MCF 10A (cell line): Measurements from ENCODE around the gene PIBF1. TPM values are rescaled to one million over a fixed set of nuclear protein-coding genes. Genes with fewer than 3 reads are reported as not detected.

ENCODE experiments used
- BruUV-seq: library from RNA; stranded (reverse); fragments of 400-500 nt; replicated peaks from 2 replicates; lab custom pipeline; 2021; lab: Mats Ljungman, UMichigan
- CTCF ChIA-PET: fragments of 300-600 bp; sonication (Branson Sonifier 250); formaldehyde crosslinking; extraction: SDS; loops from one replicate; lab custom pipeline; 2021; ENCODE audit warnings: antibody characterized with exemption, inconsistent platforms; lab: Yijun Ruan, JAX
- POLR2A ChIA-PET: fragments of 300-600, 350-650 bp; sonication (Branson Sonifier 250); formaldehyde crosslinking; extraction: SDS; loops from one replicate; lab custom pipeline; 2020; ENCODE audit warnings: antibody characterized with exemption, inconsistent platforms; lab: Yijun Ruan, JAX
- DNase-seq: peaks from one replicate; pipeline ENCODE4 v3.0.0-alpha.2; 2018; ENCODE audit not compliant: unreplicated experiment
- H3K27ac Mint-ChIP-seq: one replicate; pipeline ENCODE4 v1.8.0; 2022; ENCODE audit warnings: mild to moderate bottlenecking, low read depth, mixed read lengths; ENCODE audit not compliant: unreplicated experiment
- H3K27me3 Mint-ChIP-seq: one replicate; pipeline ENCODE4 v1.8.0; 2022; ENCODE audit warnings: mixed read lengths; ENCODE audit not compliant: insufficient read depth, unreplicated experiment
- H3K36me3 Mint-ChIP-seq: one replicate; pipeline ENCODE4 v1.8.0; 2022; ENCODE audit warnings: mild to moderate bottlenecking, moderate library complexity, mixed read lengths; ENCODE audit not compliant: insufficient read depth, unreplicated experiment
- H3K4me1 Mint-ChIP-seq: one replicate; pipeline ENCODE4 v1.8.0; 2022; ENCODE audit warnings: mixed read lengths; ENCODE audit not compliant: insufficient read depth, unreplicated experiment
- H3K4me3 Mint-ChIP-seq: one replicate; pipeline ENCODE4 v1.8.0; 2022; ENCODE audit warnings: mild to moderate bottlenecking, moderate library complexity, mixed read lengths; ENCODE audit not compliant: unreplicated experiment
- H3K9me3 Mint-ChIP-seq: one replicate; pipeline ENCODE4 v1.8.0; 2022; ENCODE audit warnings: mixed read lengths; ENCODE audit not compliant: unreplicated experiment
- CTCF ChIP-seq: fragments of 200-600 bp; IDR thresholded peaks from one replicate; pipeline ENCODE4 v1.8.0; 2022; ENCODE audit warnings: antibody characterized with exemption, mild to moderate bottlenecking; ENCODE audit not compliant: unreplicated experiment
- intact Hi-C: fragments of 100-400 bp; cut with micrococcal nuclease; formaldehyde crosslinking; loops from 2 replicates; pipeline ENCODE4 v1.14.1; 2022
- total RNA-seq: library from RNA; stranded (reverse); gene quantifications from 2 replicates; pipeline ENCODE4 v1.2.3, GENCODE V29; 2022

PIBF1 gene
- total RNA-seq, 1 experiment from 2014 or later = 30.4 TPM

GRCh38 chr13:72886272-72887067, 104.5 kb downstream of the PIBF1 start:
- H3K9me3 Mint-ChIP-seq = no peaks in the 10 kb centered on the region
- peak; percentile 53 for DNase-seq

GRCh38 chr13:72889495-72889894, 107.6 kb downstream of the PIBF1 start:
- CTCF ChIA-PET = interaction anchor here (0.6 kb wide), 1 partner anchor 18 kb away, joined by 5 read pairs; no protein-coding TSS in a partner anchor
- intact Hi-C loops = no loop called here
- Mint-ChIP-seq H3K9me3 (no peaks in the 10 kb centered on the region), H3K27ac (no peak overlapping the region), H3K4me3 (no peak overlapping the region), H3K27me3 (no peaks in the 10 kb centered on the region), H3K4me1 (peaks cover 17% of the 10 kb centered on the region), H3K36me3 (peaks cover 9% of the 10 kb centered on the region)
- no peak for DNase-seq
- TF ChIP-seq CTCF = no peak
- POLR2A ChIA-PET = no interaction called here
- BruUV-seq = no TSS peak

More at GRCh38 chr13:72886272-72887067, 104.5 kb downstream of the PIBF1 start:
- peaks cover 17% of the 10 kb centered on the region for H3K4me1 Mint-ChIP-seq
- H3K4me3 Mint-ChIP-seq = no peak overlapping the region
- peaks cover 8% of the 10 kb centered on the region for H3K36me3 Mint-ChIP-seq
- intact Hi-C loops = no loop called here
- no peak overlapping the region for H3K27ac Mint-ChIP-seq
- no peaks in the 10 kb centered on the region for H3K27me3 Mint-ChIP-seq
- TF ChIP-seq CTCF = no peak
- CTCF ChIA-PET = no interaction called here
- no TSS peak for BruUV-seq
- POLR2A ChIA-PET = interaction anchor here (0.8 to 0.9 kb wide), 3 partner anchors 169 to 174 kb away, joined by 3 to 4 read pairs (median 4); no protein-coding TSS in a partner anchor

- Mint-ChIP-seq H3K27ac (no peak overlapping the region), H3K27me3 (no peaks in the 10 kb centered on the region), H3K4me3 (no peak overlapping the region), H3K9me3 (no peaks in the 10 kb centered on the region), H3K36me3 (peaks cover 15% of the 10 kb centered on the region), H3K4me1 (peaks cover 17% of the 10 kb centered on the region)
- no peak for DNase-seq
- TF ChIP-seq CTCF = no peak
- intact Hi-C loops = loop anchor here (5.0 kb wide), 1 partner anchor 167 kb away; the partner anchor contains the start of gene KLF5
- BruUV-seq = no TSS peak
- POLR2A ChIA-PET = interaction anchor here (0.6 to 1.2 kb wide), 3 partner anchors 10 to 116 kb away, joined by 3 to 8 read pairs (median 3); no protein-coding TSS in a partner anchor
- CTCF ChIA-PET = interaction anchor here (0.5 kb wide), 1 partner anchor 12 kb away, joined by 3 read pairs; no protein-coding TSS in a partner anchor
Measured at GRCh38 chr13:72890546-72890945, 108.6 kb downstream of the PIBF1 start.

GRCh38 chr13:72891423-72891822, 109.5 kb downstream of the PIBF1 start:
- no peak overlapping the region for H3K27ac Mint-ChIP-seq

More at GRCh38 chr13:72891423-72891822, 109.5 kb downstream of the PIBF1 start:
- Mint-ChIP-seq H3K36me3 (peaks cover 22% of the 10 kb centered on the region), H3K4me1 (peaks cover 13% of the 10 kb centered on the region), H3K9me3 (no peaks in the 10 kb centered on the region), H3K4me3 (no peak overlapping the region), H3K27me3 (no peaks in the 10 kb centered on the region)
- intact Hi-C loops = loop anchor here (5.0 kb wide), 1 partner anchor 166 kb away; the partner anchor contains the start of gene KLF5
- TF ChIP-seq CTCF = no peak
- DNase-seq = no peak
- POLR2A ChIA-PET = interaction anchor here (0.7 to 1.2 kb wide), 2 partner anchors 11 to 110 kb away, joined by 3 to 8 read pairs; no protein-coding TSS in a partner anchor
- CTCF ChIA-PET = no interaction called here
- BruUV-seq = no TSS peak
